ENCODE data around the gene PRRT4. TPM values are rescaled to one million over a fixed set of nuclear protein-coding genes. Genes with fewer than 3 reads are reported as not detected.

Gene PRRT4
- total and polyA plus RNA-seq, 2 donors: 0.28 to 0.66 TPM

- Histone ChIP-seq H3K36me3 (ENCODE audit: control insufficient read depth in 2 of 2, insufficient read depth in 2 of 2, low read length in 1 of 2) (no peaks in the 10 kb centered on the region), H3K27ac (ENCODE audit: low read depth in 1 of 2, low read length in 1 of 2) (no peak overlapping the region), H3K4me3 (ENCODE audit: low read length in 2 of 2) (no peak overlapping the region), H3K27me3 (ENCODE audit: control insufficient read depth in 2 of 2, insufficient read depth in 1 of 2, low read length in 1 of 2) (peaks cover 30 to 51% of the 10 kb centered on the region in 2 donors), H3K4me1 (ENCODE audit: control insufficient read depth in 2 of 2, insufficient read depth in 2 of 2, low read length in 2 of 2) (peaks cover 14% of the 10 kb centered on the region in 2 donors), H3K9me3 (ENCODE audit: control insufficient read depth in 2 of 2, insufficient read depth in 1 of 2, low read length in 1 of 2) (peaks cover 0 to 2% of the 10 kb centered on the region in 2 donors)
- WGBS: 4% methylated on average over 2 of the region's 2 CpGs
- peak in 2 of 9 donors; percentile 43 to 51 for DNase-seq (ENCODE audit: low read depth in 6 of 9, low spot score in 9 of 9)
Observed at GRCh38 chr7:128347647-128348097, 13.8 kb downstream of the PRRT4 start.

DNA sequence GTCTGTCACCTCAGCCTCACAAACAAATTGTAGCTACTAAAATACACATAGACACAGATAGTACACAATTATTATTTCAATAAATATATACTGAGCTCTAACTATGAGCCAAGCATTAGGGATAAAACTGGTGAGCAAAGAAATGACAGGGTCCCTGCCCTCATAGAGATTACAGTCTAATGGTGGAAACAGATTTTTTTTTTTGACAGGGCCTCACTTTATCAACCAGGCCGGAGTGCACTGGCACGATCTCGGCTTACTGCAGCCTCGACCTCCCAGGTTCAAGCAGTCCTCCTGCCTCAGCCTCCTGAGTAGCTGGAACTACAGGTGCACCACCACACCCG is 17.1 kb downstream of the PRRT4 start:
- Histone ChIP-seq H3K9me3 (ENCODE audit: control insufficient read depth in 2 of 2, insufficient read depth in 1 of 2, low read length in 1 of 2) (no peaks in the 10 kb centered on the region), H3K4me3 (ENCODE audit: low read length in 2 of 2) (no peak overlapping the region), H3K27me3 (ENCODE audit: control insufficient read depth in 2 of 2, insufficient read depth in 1 of 2, low read length in 1 of 2) (peaks cover under 1 to 21% of the 10 kb centered on the region in 2 donors), H3K4me1 (ENCODE audit: control insufficient read depth in 2 of 2, insufficient read depth in 2 of 2, low read length in 2 of 2) (peaks cover 9 to 17% of the 10 kb centered on the region in 2 donors), H3K36me3 (ENCODE audit: control insufficient read depth in 2 of 2, insufficient read depth in 2 of 2, low read length in 1 of 2) (peaks cover 0 to 4% of the 10 kb centered on the region in 2 donors), H3K27ac (ENCODE audit: low read depth in 1 of 2, low read length in 1 of 2) (no peak overlapping the region)
- no peak for DNase-seq (ENCODE audit: low read depth in 6 of 9, low spot score in 9 of 9)
- WGBS: 97% methylated on average over 5 of the region's 5 CpGs

DNA sequence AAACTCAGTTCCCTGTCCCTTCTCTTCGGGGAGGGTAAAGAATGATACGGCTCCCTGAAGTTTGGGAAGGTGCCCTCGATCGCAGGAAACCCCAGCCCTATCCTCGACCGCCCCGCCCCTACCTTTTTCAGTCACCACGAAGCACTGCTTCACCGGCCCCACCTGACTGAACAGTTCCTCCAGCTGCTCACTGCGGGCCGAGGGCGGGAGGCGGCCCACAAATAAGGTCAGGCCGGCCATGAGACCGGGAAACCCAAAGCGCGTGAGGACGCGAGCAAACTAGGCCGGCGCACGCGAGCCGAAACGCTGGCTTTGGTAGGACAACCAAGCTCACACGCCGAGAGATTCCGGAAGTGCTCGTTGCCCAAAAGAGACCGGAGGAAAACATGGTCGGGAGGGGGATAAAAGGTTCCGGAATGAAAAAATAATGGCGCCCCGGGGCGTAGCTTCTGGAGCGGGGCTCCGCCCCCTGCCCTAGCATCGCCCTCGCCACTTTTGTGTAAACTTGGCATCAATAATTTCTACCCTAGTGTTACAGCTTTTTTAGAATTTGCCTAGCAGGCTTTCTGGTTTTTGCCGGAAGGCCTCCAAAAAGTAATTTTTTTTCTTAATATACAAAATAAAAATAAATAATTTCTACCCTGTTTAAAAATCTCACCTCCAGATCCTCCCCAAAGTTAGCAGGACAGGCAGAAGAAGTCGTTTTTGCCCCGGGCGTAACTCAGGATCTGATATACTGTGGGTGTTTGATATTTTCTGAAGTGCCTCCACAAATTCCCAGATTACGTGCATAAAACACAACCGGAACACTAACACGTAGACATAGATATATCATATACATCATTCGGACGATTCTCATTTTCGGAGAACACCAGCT is 17.7 kb downstream of the PRRT4 start, which contains the start of gene RBM28:
RBM28 (minus strand) TSS at position 355 of the 877 bp plus-strand sequence; CDS start at position 240, 115 bp downstream.
- Histone ChIP-seq H3K9me3 (ENCODE audit: control insufficient read depth in 2 of 2, insufficient read depth in 1 of 2, low read length in 1 of 2) (no peaks in the 10 kb centered on the region), H3K4me3 (ENCODE audit: low read length in 2 of 2) (peak within 1 kb of the TSS; percentile 76 to 94), H3K27ac (ENCODE audit: low read depth in 1 of 2, low read length in 1 of 2) (peak within 1 kb of the TSS; percentile 81 to 86), H3K4me1 (ENCODE audit: control insufficient read depth in 2 of 2, insufficient read depth in 2 of 2, low read length in 2 of 2) (peaks cover 9 to 17% of the 10 kb centered on the region in 2 donors), H3K36me3 (ENCODE audit: control insufficient read depth in 2 of 2, insufficient read depth in 2 of 2, low read length in 1 of 2) (peaks cover 0 to 9% of the 10 kb centered on the region in 2 donors), H3K27me3 (ENCODE audit: control insufficient read depth in 2 of 2, insufficient read depth in 1 of 2, low read length in 1 of 2) (peaks cover 0 to 15% of the 10 kb centered on the region in 2 donors)
- peak; percentile 76 to 96 (median 85) for DNase-seq (ENCODE audit: low read depth in 6 of 9, low spot score in 9 of 9)
- 15% methylated on average over 49 of the region's 49 CpGs for WGBS

GRCh38 chr7:128341733-128342132 is 19.8 kb downstream of the PRRT4 start:
- Histone ChIP-seq H3K9me3 (ENCODE audit: control insufficient read depth in 2 of 2, insufficient read depth in 1 of 2, low read length in 1 of 2) (no peaks in the 10 kb centered on the region), H3K27ac (ENCODE audit: low read depth in 1 of 2, low read length in 1 of 2) (no peak overlapping the region), H3K36me3 (ENCODE audit: control insufficient read depth in 2 of 2, insufficient read depth in 2 of 2, low read length in 1 of 2) (peaks cover 2 to 27% of the 10 kb centered on the region in 2 donors), H3K4me3 (ENCODE audit: low read length in 2 of 2) (no peak overlapping the region), H3K27me3 (ENCODE audit: control insufficient read depth in 2 of 2, insufficient read depth in 1 of 2, low read length in 1 of 2) (no peaks in the 10 kb centered on the region), H3K4me1 (ENCODE audit: control insufficient read depth in 2 of 2, insufficient read depth in 2 of 2, low read length in 2 of 2) (peaks cover 9 to 17% of the 10 kb centered on the region in 2 donors)
- no peak for DNase-seq (ENCODE audit: low read depth in 6 of 9, low spot score in 9 of 9)
- WGBS: 95% methylated on average over 6 of the region's 6 CpGs

DNA sequence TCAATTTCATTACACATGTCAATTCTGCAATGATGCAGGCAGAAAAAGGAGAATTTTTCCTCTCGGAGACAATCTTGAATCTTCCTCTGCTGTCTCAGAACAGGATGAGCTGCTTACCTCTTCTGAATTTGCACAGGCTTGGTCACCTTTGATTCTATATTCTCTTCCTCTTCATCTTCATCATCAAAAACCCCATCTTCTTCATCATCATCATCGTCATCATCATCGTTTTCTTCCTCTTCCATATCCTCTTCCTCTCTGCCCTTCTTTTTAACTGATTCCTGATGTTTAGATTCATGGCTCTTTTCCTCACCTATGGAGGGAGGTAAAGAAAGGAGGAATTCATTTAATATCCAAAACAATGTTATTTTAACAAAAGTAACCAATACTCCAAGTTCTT is 25.8 kb downstream of the PRRT4 start:
- Histone ChIP-seq H3K27me3 (ENCODE audit: control insufficient read depth in 2 of 2, insufficient read depth in 1 of 2, low read length in 1 of 2) (no peaks in the 10 kb centered on the region), H3K4me1 (ENCODE audit: control insufficient read depth in 2 of 2, insufficient read depth in 2 of 2, low read length in 2 of 2) (no peaks in the 10 kb centered on the region), H3K36me3 (ENCODE audit: control insufficient read depth in 2 of 2, insufficient read depth in 2 of 2, low read length in 1 of 2) (peaks cover 26 to 65% of the 10 kb centered on the region in 2 donors), H3K27ac (ENCODE audit: low read depth in 1 of 2, low read length in 1 of 2) (no peak overlapping the region), H3K9me3 (ENCODE audit: control insufficient read depth in 2 of 2, insufficient read depth in 1 of 2, low read length in 1 of 2) (no peaks in the 10 kb centered on the region), H3K4me3 (ENCODE audit: low read length in 2 of 2) (no peak overlapping the region)
- 98% methylated on average over 3 of the region's 3 CpGs for WGBS
- DNase-seq (ENCODE audit: low read depth in 6 of 9, low spot score in 9 of 9): no peak

DNA sequence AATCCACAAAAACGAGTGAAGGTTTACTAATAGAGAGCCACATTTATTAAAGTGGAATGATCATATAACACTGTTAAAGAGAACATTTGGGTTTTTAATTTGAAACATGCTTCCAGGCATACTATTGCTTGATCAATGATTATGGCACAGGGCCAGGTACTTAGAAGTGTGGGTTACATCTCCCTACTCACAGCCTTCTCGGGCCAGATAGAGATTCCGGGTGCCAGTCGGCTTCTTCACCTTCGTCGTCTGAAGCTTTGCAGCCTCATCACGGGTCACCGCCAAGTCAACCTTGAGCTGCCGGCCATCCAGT is 37.2 kb downstream of the PRRT4 start:
- no peaks in the 10 kb centered on the region for H3K27me3 ChIP-seq (ENCODE audit: control insufficient read depth in 2 of 2, insufficient read depth in 1 of 2, low read length in 1 of 2)
- no peaks in the 10 kb centered on the region for H3K9me3 ChIP-seq (ENCODE audit: control insufficient read depth in 2 of 2, insufficient read depth in 1 of 2, low read length in 1 of 2)
- H3K4me1 ChIP-seq (ENCODE audit: control insufficient read depth in 2 of 2, insufficient read depth in 2 of 2, low read length in 2 of 2): peaks cover 0 to 4% of the 10 kb centered on the region in 2 donors
- 96% methylated on average over 9 of the region's 9 CpGs for WGBS
- no peak overlapping the region for H3K4me3 ChIP-seq (ENCODE audit: low read length in 2 of 2)
- no peak overlapping the region for H3K27ac ChIP-seq (ENCODE audit: low read depth in 1 of 2, low read length in 1 of 2)
- peaks cover 41 to 62% of the 10 kb centered on the region in 2 donors for H3K36me3 ChIP-seq (ENCODE audit: control insufficient read depth in 2 of 2, insufficient read depth in 2 of 2, low read length in 1 of 2)
- DNase-seq (ENCODE audit: low read depth in 6 of 9, low spot score in 9 of 9): no peak

- peaks cover 0 to 4% of the 10 kb centered on the region in 2 donors for H3K4me1 ChIP-seq (ENCODE audit: control insufficient read depth in 2 of 2, insufficient read depth in 2 of 2, low read length in 2 of 2)
- H3K36me3 ChIP-seq (ENCODE audit: control insufficient read depth in 2 of 2, insufficient read depth in 2 of 2, low read length in 1 of 2): peaks cover 37 to 64% of the 10 kb centered on the region in 2 donors
- DNase-seq (ENCODE audit: low read depth in 6 of 9, low spot score in 9 of 9): no peak
- no peaks in the 10 kb centered on the region for H3K9me3 ChIP-seq (ENCODE audit: control insufficient read depth in 2 of 2, insufficient read depth in 1 of 2, low read length in 1 of 2)
- no peak overlapping the region for H3K27ac ChIP-seq (ENCODE audit: low read depth in 1 of 2, low read length in 1 of 2)
- WGBS: 97% methylated on average over 10 of the region's 10 CpGs
- no peaks in the 10 kb centered on the region for H3K27me3 ChIP-seq (ENCODE audit: control insufficient read depth in 2 of 2, insufficient read depth in 1 of 2, low read length in 1 of 2)
- no peak overlapping the region for H3K4me3 ChIP-seq (ENCODE audit: low read length in 2 of 2)
Observed at GRCh38 chr7:128323459-128324367, 37.8 kb downstream of the PRRT4 start.

- no peak for DNase-seq (ENCODE audit: low read depth in 6 of 9, low spot score in 9 of 9)
- H3K27ac ChIP-seq (ENCODE audit: low read depth in 1 of 2, low read length in 1 of 2): no peak overlapping the region
- H3K4me3 ChIP-seq (ENCODE audit: low read length in 2 of 2): no peak overlapping the region
- H3K9me3 ChIP-seq (ENCODE audit: control insufficient read depth in 2 of 2, insufficient read depth in 1 of 2, low read length in 1 of 2): no peaks in the 10 kb centered on the region
- peaks cover 38 to 66% of the 10 kb centered on the region in 2 donors for H3K36me3 ChIP-seq (ENCODE audit: control insufficient read depth in 2 of 2, insufficient read depth in 2 of 2, low read length in 1 of 2)
- peaks cover 0 to 4% of the 10 kb centered on the region in 2 donors for H3K4me1 ChIP-seq (ENCODE audit: control insufficient read depth in 2 of 2, insufficient read depth in 2 of 2, low read length in 2 of 2)
- H3K27me3 ChIP-seq (ENCODE audit: control insufficient read depth in 2 of 2, insufficient read depth in 1 of 2, low read length in 1 of 2): no peaks in the 10 kb centered on the region
Observed at GRCh38 chr7:128323040-128323439, 38.5 kb downstream of the PRRT4 start.

All from thymus (tissue), 11 donors.